Mesenchymal stem cell (in vitro differentiated cells and primary cell): ENCODE results near the gene ABT1.

Source experiments
- DNase-seq: peaks from one replicate; pipeline ENCODE4 v3.0.0-alpha.2; 2013
- H2AFZ ChIP-seq: one replicate; pipeline ENCODE4 v1.6.1; 2013; ENCODE audit warnings: low read depth, mild to moderate bottlenecking, control low read depth, inconsistent platforms, low read length, moderate library complexity
- H2AK5ac ChIP-seq: 2 replicates; pipeline ENCODE4 v1.6.1; 2013; ENCODE audit warnings: low read length, moderate library complexity, mild to moderate bottlenecking, inconsistent platforms; ENCODE audit not compliant: severe bottlenecking
- H2BK120ac ChIP-seq: one replicate; pipeline ENCODE4 v1.6.1; 2013; ENCODE audit warnings: low read depth, mild to moderate bottlenecking, inconsistent platforms, low read length, moderate library complexity
- H2BK12ac ChIP-seq, 2 experiments: one replicate each; pipeline ENCODE4 v1.6.1; 2013; ENCODE audit warnings: inconsistent platforms in 2 of 2, low read length in 2 of 2, mild to moderate bottlenecking in 2 of 2, moderate library complexity in 2 of 2, control low read depth in 1 of 2
- H2BK15ac ChIP-seq: one replicate; pipeline ENCODE4 v1.6.1; 2013; ENCODE audit warnings: mild to moderate bottlenecking, low read depth, inconsistent platforms; ENCODE audit not compliant: poor library complexity, severe bottlenecking
- H2BK5ac ChIP-seq: 2 replicates; pipeline ENCODE4 v1.6.1; 2013; ENCODE audit warnings: low read depth, mild to moderate bottlenecking, low read length, control low read depth, inconsistent platforms; ENCODE audit not compliant: poor library complexity, severe bottlenecking
- H3K14ac ChIP-seq, 2 experiments: one replicate each; pipeline ENCODE4 v1.6.1; 2013; ENCODE audit warnings: inconsistent platforms in 2 of 2, low read length in 2 of 2, control low read depth in 1 of 2, mild to moderate bottlenecking in 1 of 2, moderate library complexity in 1 of 2
- H3K18ac ChIP-seq, 2 experiments: one replicate each; pipeline ENCODE4 v1.6.1; 2013; ENCODE audit warnings: inconsistent platforms in 2 of 2, low read length in 2 of 2, control low read depth in 1 of 2, low read depth in 1 of 2, mild to moderate bottlenecking in 1 of 2
- H3K23ac ChIP-seq, 2 experiments: one replicate each; pipeline ENCODE4 v1.6.1; 2013; ENCODE audit warnings: inconsistent platforms in 2 of 2, low read length in 2 of 2, mild to moderate bottlenecking in 2 of 2, moderate library complexity in 2 of 2, control low read depth in 1 of 2
- H3K27ac ChIP-seq: 2 replicates; pipeline ENCODE4 v1.5.1; 2013; ENCODE audit warnings: mild to moderate bottlenecking, moderate library complexity, low read length, control low read depth, inconsistent platforms; ENCODE audit not compliant: poor library complexity, severe bottlenecking
- H3K27me3 ChIP-seq, 2 experiments: 2 replicates each; pipeline versions ENCODE4 v1.6.1 to v1.7.0; 2013; ENCODE audit warnings: low read length in 2 of 2, mild to moderate bottlenecking in 2 of 2, moderate library complexity in 2 of 2, control low read depth in 1 of 2, inconsistent platforms in 1 of 2; ENCODE audit not compliant: control insufficient read depth in 1 of 2, insufficient read depth in 1 of 2
- H3K36me3 ChIP-seq, 2 experiments: 2 replicates each; pipeline versions ENCODE4 v1.6.1 to v1.7.0; 2013; ENCODE audit warnings: low read length in 2 of 2, control low read depth in 1 of 2, inconsistent platforms in 1 of 2, low read depth in 1 of 2, mild to moderate bottlenecking in 1 of 2; ENCODE audit not compliant: insufficient read depth in 2 of 2, control insufficient read depth in 1 of 2
- H3K4ac ChIP-seq, 2 experiments: one replicate each; pipeline ENCODE4 v1.6.1; 2013; ENCODE audit warnings: inconsistent platforms in 2 of 2, low read length in 2 of 2, mild to moderate bottlenecking in 2 of 2, moderate library complexity in 2 of 2, control low read depth in 1 of 2, low read depth in 1 of 2
- H3K4me1 ChIP-seq: 2 replicates; pipeline ENCODE4 v1.6.1; 2013; ENCODE audit warnings: low read depth, low read length, control low read depth; ENCODE audit not compliant: control insufficient read depth, insufficient read depth
- H3K4me2 ChIP-seq: 2 replicates; pipeline ENCODE4 v1.6.1; 2013; ENCODE audit warnings: low read length, mild to moderate bottlenecking, inconsistent platforms; ENCODE audit not compliant: poor library complexity, severe bottlenecking
- H3K4me3 ChIP-seq, 2 experiments: 2 replicates each; pipeline versions ENCODE4 v1.5.1 to v1.7.0; 2013; ENCODE audit warnings: low read length in 2 of 2, mild to moderate bottlenecking in 2 of 2, control low read depth in 1 of 2, low read depth in 1 of 2; ENCODE audit not compliant: insufficient read depth in 1 of 2
- H3K79me1 ChIP-seq: replicated peaks from 2 replicates; pipeline ENCODE4 v1.6.1; 2013; ENCODE audit warnings: mild to moderate bottlenecking, control low read depth, low read length, inconsistent platforms; ENCODE audit not compliant: poor library complexity, severe bottlenecking
- H3K9ac ChIP-seq: 2 replicates; pipeline ENCODE4 v1.7.0; 2013; ENCODE audit warnings: mild to moderate bottlenecking, low read length, moderate library complexity
- H3K9me3 ChIP-seq: 2 replicates; pipeline ENCODE4 v1.7.0; 2013; ENCODE audit warnings: mild to moderate bottlenecking, low read length; ENCODE audit not compliant: control insufficient read depth
- H4K8ac ChIP-seq: one replicate; pipeline ENCODE4 v1.6.1; 2013; ENCODE audit warnings: inconsistent platforms, mild to moderate bottlenecking, low read length, moderate library complexity
- H4K91ac ChIP-seq: one replicate; pipeline ENCODE4 v1.6.1; 2013; ENCODE audit warnings: mild to moderate bottlenecking, low read length, inconsistent platforms
- WGBS: methylation state at CpG from one replicate; pipeline ENCODE4 v1.1.7; 2013; ENCODE audit warnings: mixed read lengths; 5-methylcytosine and 5-hydroxymethylcytosine counted together

Gene ABT1

DNA sequence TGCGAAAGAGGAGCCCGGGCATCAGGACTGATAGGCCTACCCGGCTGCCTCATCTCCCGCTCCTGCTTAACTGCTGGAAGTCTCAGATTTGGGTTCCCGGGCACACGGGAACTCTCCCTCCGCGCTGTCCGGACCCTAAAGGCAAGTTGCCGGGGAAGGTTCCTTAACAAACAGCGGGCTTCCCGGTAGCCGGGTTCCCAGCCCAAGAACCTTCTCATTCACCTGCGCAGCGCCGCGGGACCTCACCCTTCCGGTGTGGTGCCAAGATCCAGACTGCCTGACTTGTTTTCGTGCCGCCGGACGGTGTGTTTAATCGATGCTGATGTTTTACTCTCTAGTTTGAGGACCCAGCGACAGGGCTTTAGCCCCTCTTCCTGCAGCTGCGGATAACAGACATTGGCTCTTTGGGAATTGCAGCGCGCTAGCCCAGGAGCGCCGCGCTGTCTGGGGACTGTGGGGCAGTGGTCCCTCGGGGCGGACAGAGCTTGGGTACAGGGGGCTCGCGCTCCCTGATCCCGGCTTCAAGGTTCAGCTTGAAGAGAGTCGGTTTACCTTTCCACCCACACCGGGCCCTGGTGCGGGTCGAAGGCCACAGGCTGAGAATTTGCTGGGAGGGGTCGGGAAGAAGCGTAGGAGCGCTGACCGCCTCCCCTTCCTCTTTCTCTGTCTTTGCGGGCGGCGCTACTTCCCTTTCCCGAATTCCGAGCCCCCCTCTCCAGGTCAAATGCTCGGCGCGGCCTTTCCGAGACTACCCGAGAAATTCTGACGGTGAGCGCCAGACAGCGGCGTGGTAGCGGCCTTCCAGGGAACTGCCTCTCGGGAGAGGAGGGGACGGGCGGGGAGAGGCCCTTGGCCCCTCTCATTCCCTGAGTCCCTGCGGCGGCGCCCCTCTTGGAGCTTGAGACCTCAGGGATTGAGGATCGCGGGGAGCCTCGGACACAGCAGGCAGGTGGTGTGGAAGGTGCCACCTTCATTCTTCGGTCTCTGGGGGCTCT is 17.2 kb downstream of the ABT1 start:
- peaks cover 10% of the 10 kb centered on the region for H3K4me1 ChIP-seq
- WGBS: 3% methylated on average over 66 of the region's 68 CpGs
- no peak overlapping the region for H4K8ac ChIP-seq
- DNase-seq: no peak
- peak overlapping the region; percentile 48 to 62 for H3K4me3 ChIP-seq
- H2AFZ ChIP-seq: no peak overlapping the region
- no peak overlapping the region for H3K9ac ChIP-seq
- no peak overlapping the region for H2BK5ac ChIP-seq
- no peak overlapping the region for H3K14ac ChIP-seq
- H3K4me2 ChIP-seq: peak overlapping the region; percentile 82
- H4K91ac ChIP-seq: no peak overlapping the region
- no peak overlapping the region for H3K4ac ChIP-seq
- H3K27ac ChIP-seq: no peak overlapping the region
- H3K36me3 ChIP-seq: no peaks in the 10 kb centered on the region
- no peak overlapping the region for H2BK120ac ChIP-seq
- peak overlapping the region in 1 of 2 experiments; percentile 79 for H3K23ac ChIP-seq
- H3K27me3 ChIP-seq: peaks cover 44 to 54% of the 10 kb centered on the region in 2 experiments
- no peak overlapping the region for H2AK5ac ChIP-seq
- no peaks in the 10 kb centered on the region for H3K79me1 ChIP-seq
- no peak overlapping the region for H2BK12ac ChIP-seq
- peaks cover 11% of the 10 kb centered on the region for H3K9me3 ChIP-seq
- H3K18ac ChIP-seq: no peak overlapping the region
- no peak overlapping the region for H2BK15ac ChIP-seq

DNA sequence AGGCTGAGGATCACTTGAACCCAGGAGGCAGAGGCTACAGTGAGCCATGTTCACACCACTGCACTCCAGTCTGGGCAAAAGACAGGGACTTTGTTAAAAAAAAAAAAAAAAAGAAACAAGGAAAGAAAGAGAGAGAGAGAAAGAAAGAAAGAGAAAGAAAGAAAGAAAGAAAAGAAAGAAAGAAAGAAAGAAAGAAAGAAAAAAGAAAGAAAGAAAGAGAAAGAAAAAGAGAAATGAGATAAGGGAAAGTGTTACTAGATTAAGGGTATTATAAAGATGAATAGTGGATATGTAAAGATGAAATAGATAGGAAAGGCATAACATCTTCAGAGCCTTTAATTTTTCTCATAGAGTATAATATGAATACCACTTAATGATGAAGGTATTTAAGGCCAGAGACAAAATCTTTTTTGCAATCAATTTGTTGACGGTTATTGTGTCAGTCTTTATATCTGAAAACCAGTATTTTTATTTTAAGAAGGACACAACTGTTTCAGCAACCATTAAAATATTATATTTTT is 26.6 kb downstream of the ABT1 start:
- no peaks in the 10 kb centered on the region for H3K27me3 ChIP-seq
- H3K4me2 ChIP-seq: no peak overlapping the region
- no peaks in the 10 kb centered on the region for H3K4me1 ChIP-seq
- no CpG with 5 or more reads among the region's 1 CpG for WGBS
- H2AFZ ChIP-seq: no peak overlapping the region
- no peak overlapping the region for H2BK120ac ChIP-seq
- no peak overlapping the region for H3K9ac ChIP-seq
- H2BK15ac ChIP-seq: no peak overlapping the region
- H3K23ac ChIP-seq: no peak overlapping the region
- no peak overlapping the region for H4K8ac ChIP-seq
- no peak overlapping the region for H3K18ac ChIP-seq
- H3K4me3 ChIP-seq: no peak overlapping the region
- no peak for DNase-seq
- no peak overlapping the region for H3K14ac ChIP-seq
- H3K79me1 ChIP-seq: no peaks in the 10 kb centered on the region
- H3K4ac ChIP-seq: no peak overlapping the region
- no peak overlapping the region for H3K27ac ChIP-seq
- H3K36me3 ChIP-seq: no peaks in the 10 kb centered on the region
- H3K9me3 ChIP-seq: peaks cover 44% of the 10 kb centered on the region
- H2BK5ac ChIP-seq: no peak overlapping the region
- no peak overlapping the region for H2BK12ac ChIP-seq
- no peak overlapping the region for H2AK5ac ChIP-seq
- H4K91ac ChIP-seq: no peak overlapping the region

DNA sequence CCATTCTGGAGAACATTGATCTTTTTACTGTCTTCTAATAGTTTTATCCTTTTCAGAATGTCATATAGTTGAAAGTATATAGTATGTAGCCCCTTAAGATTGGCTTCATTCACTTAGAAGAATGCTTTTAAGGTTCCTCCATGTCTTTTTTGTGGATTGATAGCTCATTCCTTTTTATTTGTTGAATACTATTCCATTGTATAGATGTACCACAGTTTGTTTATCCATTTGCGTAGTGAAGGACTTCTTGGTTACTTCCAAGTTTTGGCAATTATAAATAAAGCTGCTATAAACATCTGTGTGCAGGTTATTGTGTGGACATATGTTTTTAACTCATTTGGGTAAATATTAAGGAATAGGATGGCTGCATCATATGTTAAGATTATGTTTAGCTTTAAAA is 27.8 kb downstream of the ABT1 start:
- no peaks in the 10 kb centered on the region for H3K27me3 ChIP-seq
- no peak overlapping the region for H3K4me2 ChIP-seq
- 89% methylated on average over 1 of the region's 1 CpG for WGBS

DNA sequence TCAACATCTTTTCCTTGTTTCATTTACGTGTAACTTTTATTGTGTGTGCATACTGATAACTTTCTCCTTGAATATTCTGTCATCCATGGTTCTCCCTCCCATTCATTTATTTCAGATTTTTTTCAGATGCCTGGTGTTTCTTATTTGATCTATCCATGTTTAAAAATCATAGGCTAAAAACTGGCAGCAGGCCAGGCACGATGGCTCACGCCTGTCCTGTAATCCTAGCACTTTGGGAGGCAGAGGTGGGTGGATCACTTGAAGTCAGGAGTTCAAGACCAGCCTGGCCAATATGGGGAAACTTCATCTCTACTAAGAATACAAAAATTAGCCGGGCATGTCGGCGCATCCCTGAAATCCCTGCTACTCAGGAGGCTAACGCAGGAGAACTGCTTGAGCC is 31.1 kb downstream of the ABT1 start:
- Histone ChIP-seq H3K4me2 (no peak overlapping the region), H3K14ac (no peak overlapping the region), H2BK12ac (no peak overlapping the region), H2AK5ac (no peak overlapping the region), H2AFZ (no peak overlapping the region), H3K9ac (no peak overlapping the region), H3K36me3 (peaks cover 5 to 7% of the 10 kb centered on the region in 2 experiments), H2BK5ac (no peak overlapping the region), H3K18ac (no peak overlapping the region), H3K4me3 (no peak overlapping the region), H3K4ac (no peak overlapping the region), H3K27me3 (no peaks in the 10 kb centered on the region), H4K91ac (no peak overlapping the region), H3K79me1 (no peaks in the 10 kb centered on the region), H3K23ac (no peak overlapping the region), H2BK120ac (no peak overlapping the region), H4K8ac (no peak overlapping the region), H3K4me1 (no peaks in the 10 kb centered on the region), H3K27ac (no peak overlapping the region), H2BK15ac (no peak overlapping the region), H3K9me3 (peaks cover 65% of the 10 kb centered on the region)
- WGBS: 91% methylated on average over 7 of the region's 7 CpGs
- no peak for DNase-seq

More for the DNA sequence above, 27.8 kb downstream of the ABT1 start:
- H4K91ac ChIP-seq: no peak overlapping the region
- no peak overlapping the region for H3K27ac ChIP-seq
- no peak overlapping the region for H3K9ac ChIP-seq
- H3K4ac ChIP-seq: no peak overlapping the region
- no peaks in the 10 kb centered on the region for H3K36me3 ChIP-seq
- no peak for DNase-seq
- no peak overlapping the region for H4K8ac ChIP-seq
- H2BK15ac ChIP-seq: no peak overlapping the region
- no peak overlapping the region for H2BK120ac ChIP-seq
- H2BK5ac ChIP-seq: no peak overlapping the region
- H3K4me1 ChIP-seq: no peaks in the 10 kb centered on the region
- no peak overlapping the region for H3K4me3 ChIP-seq
- no peak overlapping the region for H3K23ac ChIP-seq
- H2AK5ac ChIP-seq: no peak overlapping the region
- H3K14ac ChIP-seq: no peak overlapping the region
- no peaks in the 10 kb centered on the region for H3K79me1 ChIP-seq
- H2AFZ ChIP-seq: no peak overlapping the region
- no peak overlapping the region for H2BK12ac ChIP-seq
- peaks cover 54% of the 10 kb centered on the region for H3K9me3 ChIP-seq
- no peak overlapping the region for H3K18ac ChIP-seq
